GM12865 (cell line): ENCODE results near the gene PBRM1.

Source experiments
- DNase-seq: peaks from one replicate; pipeline ENCODE4 v3.0.0; 2010; ENCODE audit warnings: low read depth
- H3K4me3 ChIP-seq: 2 replicates; pipeline ENCODE4 v1.5.1; 2011; ENCODE audit warnings: mild to moderate bottlenecking, low read depth, low read length, control low read depth
- TF ChIP-seq, protein P1 (sequence below): IDR thresholded peaks from 2 replicates; pipeline ENCODE4 v1.5.1; 2011; ENCODE audit warnings: low read length, control low read depth, low read depth, inconsistent platforms; ENCODE audit not compliant: insufficient read depth; ENCODE audit errors: missing control alignments

Gene PBRM1

DNA sequence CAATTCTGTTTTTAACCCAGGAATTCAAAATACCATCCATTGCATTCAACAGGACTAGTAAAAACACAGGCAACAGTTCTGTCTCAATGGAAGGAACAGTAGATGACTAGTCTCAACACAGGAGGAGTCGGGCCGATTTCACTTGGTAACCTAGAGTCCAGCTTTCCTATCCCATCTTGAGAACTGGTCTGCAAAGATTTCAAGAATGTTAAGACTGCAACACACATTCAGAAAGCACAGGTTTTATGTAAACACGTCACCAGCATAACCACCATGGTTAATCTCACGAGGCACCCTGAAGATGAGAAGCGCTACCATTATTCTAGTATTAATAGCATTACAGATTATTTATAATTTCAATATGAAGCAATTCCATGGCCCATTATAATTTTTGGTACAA is 127.3 kb downstream of the PBRM1 start:
- TF ChIP-seq, protein P1, sequence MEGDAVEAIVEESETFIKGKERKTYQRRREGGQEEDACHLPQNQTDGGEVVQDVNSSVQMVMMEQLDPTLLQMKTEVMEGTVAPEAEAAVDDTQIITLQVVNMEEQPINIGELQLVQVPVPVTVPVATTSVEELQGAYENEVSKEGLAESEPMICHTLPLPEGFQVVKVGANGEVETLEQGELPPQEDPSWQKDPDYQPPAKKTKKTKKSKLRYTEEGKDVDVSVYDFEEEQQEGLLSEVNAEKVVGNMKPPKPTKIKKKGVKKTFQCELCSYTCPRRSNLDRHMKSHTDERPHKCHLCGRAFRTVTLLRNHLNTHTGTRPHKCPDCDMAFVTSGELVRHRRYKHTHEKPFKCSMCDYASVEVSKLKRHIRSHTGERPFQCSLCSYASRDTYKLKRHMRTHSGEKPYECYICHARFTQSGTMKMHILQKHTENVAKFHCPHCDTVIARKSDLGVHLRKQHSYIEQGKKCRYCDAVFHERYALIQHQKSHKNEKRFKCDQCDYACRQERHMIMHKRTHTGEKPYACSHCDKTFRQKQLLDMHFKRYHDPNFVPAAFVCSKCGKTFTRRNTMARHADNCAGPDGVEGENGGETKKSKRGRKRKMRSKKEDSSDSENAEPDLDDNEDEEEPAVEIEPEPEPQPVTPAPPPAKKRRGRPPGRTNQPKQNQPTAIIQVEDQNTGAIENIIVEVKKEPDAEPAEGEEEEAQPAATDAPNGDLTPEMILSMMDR, result no peak
- no peak overlapping the region for H3K4me3 ChIP-seq
- DNase-seq, result no peak

DNA sequence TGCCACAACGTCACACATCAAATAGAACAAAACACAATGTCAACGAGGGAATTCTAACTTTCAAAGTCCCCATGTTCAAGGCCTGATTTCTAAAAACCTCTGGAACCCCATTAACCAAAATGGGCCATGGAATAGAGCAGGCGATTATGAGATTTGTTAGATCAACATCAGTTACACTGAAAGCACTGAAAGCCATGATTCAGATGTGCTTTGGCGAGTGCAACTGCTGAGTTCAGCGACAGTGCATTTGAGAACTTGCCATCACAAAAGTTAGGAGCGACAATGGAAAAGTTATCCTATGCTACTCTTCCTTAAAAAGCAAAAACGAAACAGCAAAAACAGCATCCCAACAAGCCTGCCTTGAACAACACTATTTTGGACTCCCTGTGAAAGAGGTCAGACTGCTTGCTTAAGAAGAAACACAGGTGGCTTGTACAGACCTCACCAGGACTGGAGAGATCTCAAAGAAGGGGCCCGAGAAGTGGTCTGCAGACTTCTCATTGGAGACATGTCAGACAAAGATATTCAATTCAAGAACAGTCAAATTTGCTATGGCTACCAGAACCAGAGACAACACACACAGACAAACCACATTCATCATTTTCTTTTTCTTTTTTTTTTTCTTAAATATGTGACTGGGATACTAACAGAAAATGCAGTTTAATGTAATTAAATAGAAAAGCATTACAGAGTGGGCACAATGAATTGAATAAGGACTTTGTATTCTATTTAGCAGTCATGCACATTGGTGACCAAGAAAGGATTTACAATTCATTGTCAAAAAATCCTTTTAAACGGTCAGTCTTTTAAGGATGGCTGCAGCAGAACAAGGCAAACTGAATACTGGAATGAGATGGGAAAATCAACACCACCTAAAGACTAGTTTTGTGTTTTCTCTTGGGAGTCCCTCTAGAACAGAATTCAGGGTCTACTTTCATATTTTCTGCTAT is 128.4 kb downstream of the PBRM1 start:
- H3K4me3 ChIP-seq, result no peak overlapping the region
- TF ChIP-seq, protein P1, result no peak
- DNase-seq, result no peak

- TF ChIP-seq, protein P1, result no peak
- no peak overlapping the region for H3K4me3 ChIP-seq
Observed at GRCh38 chr3:52555056-52555455, 130.7 kb downstream of the PBRM1 start.

DNA sequence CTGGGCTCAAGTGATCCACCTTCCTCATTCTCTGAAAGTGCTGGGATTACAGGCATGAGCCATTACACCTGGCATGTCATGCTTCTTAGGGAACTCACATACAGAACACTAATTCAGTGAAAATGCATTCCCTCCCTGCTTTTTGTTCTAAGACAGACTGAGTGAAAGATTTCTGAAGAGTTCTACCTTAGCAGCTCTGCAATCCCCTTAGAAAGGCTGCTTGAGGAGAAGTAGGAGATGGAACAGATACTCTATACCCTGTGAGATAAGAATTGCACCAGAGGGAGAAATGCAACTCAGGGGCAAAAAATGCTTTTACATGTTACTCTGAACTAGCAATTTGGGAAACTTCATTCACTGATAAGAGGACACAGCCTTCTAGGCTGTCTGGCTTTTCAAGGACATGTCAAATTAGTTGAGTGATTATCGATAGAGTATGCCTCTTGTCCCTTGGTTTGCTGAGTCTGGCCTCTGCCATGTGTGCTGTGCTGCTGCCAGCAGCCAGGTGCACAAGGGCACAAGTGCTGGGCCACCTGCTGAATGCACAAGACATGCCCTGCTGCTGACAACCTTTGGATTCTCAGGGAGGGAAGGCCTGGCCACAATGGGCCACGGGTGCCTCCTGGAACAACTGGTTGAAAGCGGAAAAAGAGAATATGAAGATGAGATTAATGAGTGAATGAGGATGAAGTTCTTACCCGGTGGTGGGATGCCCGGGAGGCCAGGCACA is 131.5 kb downstream of the PBRM1 start:
- TF ChIP-seq, protein P1, result no peak
- H3K4me3 ChIP-seq, result no peak overlapping the region
- no peak for DNase-seq

More at GRCh38 chr3:52555056-52555455, 130.7 kb downstream of the PBRM1 start:
- DNase-seq, result no peak

- H3K4me3 ChIP-seq, result no peak overlapping the region
- no peak for DNase-seq
- TF ChIP-seq, protein P1, result no peak
Observed at GRCh38 chr3:52552089-52552488, 133.6 kb downstream of the PBRM1 start.

GRCh38 chr3:52551118-52551517 is 134.6 kb downstream of the PBRM1 start:
- DNase-seq, result no peak

More at GRCh38 chr3:52551118-52551517, 134.6 kb downstream of the PBRM1 start:
- TF ChIP-seq, protein P1, result no peak
- H3K4me3 ChIP-seq, result no peak overlapping the region
